Ishikawa (cell line): Measurements from ENCODE around the gene QSOX1.

Source experiments
- CEBPB ChIP-seq: IDR thresholded peaks from 2 replicates; pipeline ENCODE4 v1.6.1; 2012
- CREB1 ChIP-seq: IDR thresholded peaks from 2 replicates; pipeline ENCODE4 v1.6.1; 2012; ENCODE audit warnings: low read depth
- EGR1 ChIP-seq: IDR thresholded peaks from 2 replicates; pipeline ENCODE4 v1.6.1; 2012
- EP300 ChIP-seq: IDR thresholded peaks from 2 replicates; pipeline ENCODE4 v1.6.1; 2012; ENCODE audit warnings: borderline replicate concordance
- FOXM1 ChIP-seq: IDR thresholded peaks from 2 replicates; pipeline ENCODE4 v1.6.1; 2012; ENCODE audit warnings: low read depth, borderline replicate concordance
- NFIC ChIP-seq: IDR thresholded peaks from 2 replicates; pipeline ENCODE4 v1.6.1; 2012
- RAD21 ChIP-seq: IDR thresholded peaks from 2 replicates; pipeline ENCODE4 v1.6.1; 2012; ENCODE audit warnings: low read depth
- REST ChIP-seq: IDR thresholded peaks from 2 replicates; pipeline ENCODE4 v1.6.1; 2012; ENCODE audit warnings: low read depth, mild to moderate bottlenecking
- TAF1 ChIP-seq: IDR thresholded peaks from 2 replicates; pipeline ENCODE4 v1.6.1; 2012; ENCODE audit warnings: low read depth, mild to moderate bottlenecking
- TCF12 ChIP-seq: IDR thresholded peaks from 2 replicates; pipeline ENCODE4 v1.6.1; 2012; ENCODE audit warnings: low read depth
- TEAD4 ChIP-seq: IDR thresholded peaks from 2 replicates; pipeline ENCODE4 v1.6.1; 2012
- USF1 ChIP-seq: IDR thresholded peaks from 2 replicates; pipeline ENCODE4 v1.6.1; 2012
- YY1 ChIP-seq: IDR thresholded peaks from 2 replicates; pipeline ENCODE4 v1.6.1; 2012; ENCODE audit warnings: low read depth
- ZBTB7A ChIP-seq: IDR thresholded peaks from 2 replicates; pipeline ENCODE4 v1.6.1; 2012; ENCODE audit warnings: low read depth
- TF ChIP-seq, protein P1 (sequence below): IDR thresholded peaks from 2 replicates; pipeline ENCODE4 v1.6.1; 2012

Gene QSOX1

GRCh38 chr1:180204231-180204630, 49.6 kb downstream of the QSOX1 start:
- TF ChIP-seq TAF1 (no peak), ZBTB7A (no peak), FOXM1 (no peak), RAD21 (no peak), NFIC (no peak), EP300 (no peak), USF1 (no peak), REST (no peak), EGR1 (no peak), CEBPB (no peak), TEAD4 (no peak), YY1 (no peak), TCF12 (no peak)
- TF ChIP-seq, protein P1, sequence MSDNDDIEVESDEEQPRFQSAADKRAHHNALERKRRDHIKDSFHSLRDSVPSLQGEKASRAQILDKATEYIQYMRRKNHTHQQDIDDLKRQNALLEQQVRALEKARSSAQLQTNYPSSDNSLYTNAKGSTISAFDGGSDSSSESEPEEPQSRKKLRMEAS: no peak

DNA sequence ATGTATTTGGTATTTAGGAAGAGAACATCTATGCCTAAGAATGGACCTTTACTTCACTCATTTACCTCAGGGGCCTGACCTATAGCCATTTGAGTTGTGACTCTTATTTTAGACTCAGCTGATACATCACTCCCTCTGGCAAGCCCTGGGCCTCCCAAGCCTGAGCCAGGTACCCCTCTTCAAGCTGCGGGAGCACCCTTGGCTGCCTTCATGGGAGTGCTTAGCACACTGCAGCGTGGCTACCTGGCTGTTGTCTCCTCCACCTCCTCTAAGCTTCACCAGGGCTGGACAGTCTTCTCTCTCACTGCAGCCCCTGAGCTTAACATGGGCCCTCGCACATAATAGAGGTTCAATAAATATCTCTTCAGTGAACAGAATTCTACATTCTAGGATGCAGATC, 51.9 kb downstream of the QSOX1 start:
- no peak for TF ChIP-seq CEBPB
- TF ChIP-seq YY1: no peak
- no peak for TF ChIP-seq CREB1
- no peak for TF ChIP-seq USF1
- no peak for TF ChIP-seq EP300
- no peak for TF ChIP-seq REST
- no peak for TF ChIP-seq FOXM1
- TF ChIP-seq RAD21: no peak
- no peak for TF ChIP-seq TEAD4
- TF ChIP-seq EGR1: no peak
- no peak for TF ChIP-seq TAF1

- TF ChIP-seq TEAD4 (no peak), NFIC (no peak), ZBTB7A (no peak), CREB1 (no peak), USF1 (no peak), TCF12 (no peak), TAF1 (no peak), CEBPB (no peak), FOXM1 (no peak), EP300 (no peak), REST (no peak)
Measured at GRCh38 chr1:180208264-180208663, 53.6 kb downstream of the QSOX1 start.

- TF ChIP-seq TEAD4 (no peak), YY1 (no peak), CREB1 (no peak), REST (no peak), TAF1 (no peak), FOXM1 (no peak), TCF12 (no peak), CEBPB (no peak), EP300 (no peak), RAD21 (no peak), USF1 (no peak), NFIC (no peak), EGR1 (no peak), ZBTB7A (no peak)
- TF ChIP-seq, protein P1: no peak
Measured at GRCh38 chr1:180210008-180210620, 55.4 kb downstream of the QSOX1 start.
